ENCODE measurements around the gene CRYBG3. TPM values are rescaled to one million over a fixed set of nuclear protein-coding genes. Genes with fewer than 3 reads are reported as not detected.

CRYBG3 gene
- total and polyA plus RNA-seq, 2 experiments from 2014 or later, result 4.3 to 16.9 TPM

- no peak overlapping the region for H3K27ac ChIP-seq
- H3K4me1 ChIP-seq (ENCODE audit: insufficient read depth), result no peaks in the 10 kb centered on the region
- peak; percentile 47 for DNase-seq
- no peaks in the 10 kb centered on the region for H4K20me1 ChIP-seq (ENCODE audit: insufficient read depth)
- H3K9me3 ChIP-seq (ENCODE audit: low read depth), result no peaks in the 10 kb centered on the region
- no peaks in the 10 kb centered on the region for H3K79me2 ChIP-seq (ENCODE audit: insufficient read depth)
- H2AFZ ChIP-seq, result no peak overlapping the region
- H3K27me3 ChIP-seq (replicated peaks; ENCODE audit: insufficient read depth), result no peaks in the 10 kb centered on the region
- no peaks in the 10 kb centered on the region; the same call in 1 of the 2 replicates for H3F3A ChIP-seq (ENCODE audit: insufficient read depth)
- 51 to 53% methylated on average over 3 of the region's 3 CpGs for WGBS, 2 experiments (ENCODE audit: low coverage in 1 of 2, low lambda C conversion rate in 2 of 2, missing lambda C conversion rate in 2 of 2)
- in situ Hi-C loops (cut with MboI), result no loop called here
- H3K9me2 ChIP-seq (ENCODE audit: insufficient read depth), result no peaks in the 10 kb centered on the region
- no peak overlapping the region for H3K4me2 ChIP-seq (ENCODE audit: unreplicated experiment)
- no peak overlapping the region for H3K9ac ChIP-seq
- no peak overlapping the region for H3K4me3 ChIP-seq
- peaks cover 17% of the 10 kb centered on the region; the same call in 1 of the 2 replicates for H3K36me3 ChIP-seq (ENCODE audit: low read depth)
- no peak for TF ChIP-seq EZH2phosphoT487 (IDR thresholded peaks at IDR 0.05; ENCODE audit: insufficient read depth, low read depth)
- TF ChIP-seq EZH2 (IDR thresholded peaks at IDR 0.05; ENCODE audit: insufficient read depth, poor library complexity, severe bottlenecking), result no peak
Observed at GRCh38 chr3:97917813-97918536, 96.2 kb downstream of the CRYBG3 start.

GRCh38 chr3:97927704-97928103 is 105.9 kb downstream of the CRYBG3 start:
- no peak for DNase-seq
- no peaks in the 10 kb centered on the region for H4K20me1 ChIP-seq (ENCODE audit: insufficient read depth)
- no peaks in the 10 kb centered on the region for H3K27me3 ChIP-seq (replicated peaks; ENCODE audit: insufficient read depth)
- H3K9ac ChIP-seq, result no peak overlapping the region
- H3K4me2 ChIP-seq (ENCODE audit: unreplicated experiment), result no peak overlapping the region
- in situ Hi-C loops (cut with MboI), result no loop called here
- H3K79me2 ChIP-seq (ENCODE audit: insufficient read depth), result no peaks in the 10 kb centered on the region
- H2AFZ ChIP-seq, result no peak overlapping the region
- no peak overlapping the region for H3K4me3 ChIP-seq
- H3K9me3 ChIP-seq (ENCODE audit: low read depth), result no peaks in the 10 kb centered on the region
- H3K27ac ChIP-seq, result no peak overlapping the region
- H3K4me1 ChIP-seq (ENCODE audit: insufficient read depth), result no peaks in the 10 kb centered on the region
- TF ChIP-seq EZH2phosphoT487 (IDR thresholded peaks at IDR 0.05; ENCODE audit: insufficient read depth, low read depth) (no peak), EZH2 (IDR thresholded peaks at IDR 0.05; ENCODE audit: insufficient read depth, poor library complexity, severe bottlenecking) (no peak)
- H3K36me3 ChIP-seq (ENCODE audit: low read depth), result no peaks in the 10 kb centered on the region
- H3K9me2 ChIP-seq (ENCODE audit: insufficient read depth), result no peaks in the 10 kb centered on the region
- no peaks in the 10 kb centered on the region for H3F3A ChIP-seq (ENCODE audit: insufficient read depth)

DNA sequence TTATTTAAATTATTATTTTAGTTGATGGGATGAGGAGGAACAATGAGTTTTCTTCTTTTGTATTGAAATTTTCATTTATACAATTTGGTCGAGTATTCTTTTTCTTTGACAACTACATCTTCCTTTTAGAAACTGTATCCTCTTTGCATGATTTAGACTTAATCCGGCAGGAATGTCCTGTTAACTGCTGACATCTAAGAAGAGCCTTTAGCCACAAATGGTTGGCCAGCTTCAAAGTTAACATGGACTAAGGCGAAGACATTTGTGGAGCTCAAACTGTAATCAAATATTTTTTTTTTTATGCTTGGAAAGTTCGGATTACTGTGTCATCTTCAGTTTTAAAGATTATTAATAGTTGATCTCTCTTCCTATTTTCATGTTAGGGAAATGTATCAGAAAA is 107.2 kb downstream of the CRYBG3 start:
- Histone ChIP-seq H3K27ac (no peak overlapping the region), H3K4me1 (ENCODE audit: insufficient read depth) (no peaks in the 10 kb centered on the region), H3K9me3 (ENCODE audit: low read depth) (no peaks in the 10 kb centered on the region), H3K9me2 (ENCODE audit: insufficient read depth) (no peaks in the 10 kb centered on the region), H2AFZ (no peak overlapping the region), H3K4me3 (no peak overlapping the region), H4K20me1 (ENCODE audit: insufficient read depth) (no peaks in the 10 kb centered on the region), H3F3A (ENCODE audit: insufficient read depth) (no peaks in the 10 kb centered on the region), H3K36me3 (ENCODE audit: low read depth) (0 out of 2 replicates have a peak, but pooled peaks cover under 1% of the 10 kb centered on the region), H3K79me2 (ENCODE audit: insufficient read depth) (no peaks in the 10 kb centered on the region), H3K4me2 (ENCODE audit: unreplicated experiment) (no peak overlapping the region), H3K9ac (no peak overlapping the region), H3K27me3 (replicated peaks; ENCODE audit: insufficient read depth) (no peaks in the 10 kb centered on the region)
- in situ Hi-C loops (cut with MboI), result no loop called here
- no peak for TF ChIP-seq EZH2phosphoT487 (IDR thresholded peaks at IDR 0.05; ENCODE audit: insufficient read depth, low read depth)
- no peak for TF ChIP-seq EZH2 (IDR thresholded peaks at IDR 0.05; ENCODE audit: insufficient read depth, poor library complexity, severe bottlenecking)
- no peak for DNase-seq
- WGBS, 2 experiments (ENCODE audit: low coverage in 1 of 2, low lambda C conversion rate in 2 of 2, missing lambda C conversion rate in 2 of 2), result 94 to 99% methylated on average over 4 of the region's 4 CpGs

GRCh38 chr3:97930018-97930417 is 108.2 kb downstream of the CRYBG3 start:
- no peak overlapping the region for H3K4me3 ChIP-seq
- H3K27me3 ChIP-seq (replicated peaks; ENCODE audit: insufficient read depth), result no peaks in the 10 kb centered on the region
- H3K9me2 ChIP-seq (ENCODE audit: insufficient read depth), result no peaks in the 10 kb centered on the region
- no peak overlapping the region for H3K27ac ChIP-seq
- no peak overlapping the region for H2AFZ ChIP-seq
- no peak for DNase-seq
- H3K4me1 ChIP-seq (ENCODE audit: insufficient read depth), result no peaks in the 10 kb centered on the region
- H3K9ac ChIP-seq, result no peak overlapping the region
- in situ Hi-C loops (cut with MboI), result no loop called here
- H3K9me3 ChIP-seq (ENCODE audit: low read depth), result no peaks in the 10 kb centered on the region
- H3F3A ChIP-seq (ENCODE audit: insufficient read depth), result no peaks in the 10 kb centered on the region
- TF ChIP-seq EZH2 (IDR thresholded peaks at IDR 0.05; ENCODE audit: insufficient read depth, poor library complexity, severe bottlenecking) (no peak), EZH2phosphoT487 (IDR thresholded peaks at IDR 0.05; ENCODE audit: insufficient read depth, low read depth) (no peak)
- no peak overlapping the region for H3K4me2 ChIP-seq (ENCODE audit: unreplicated experiment)
- 0 out of 2 replicates have a peak, but pooled peaks cover 5% of the 10 kb centered on the region for H3K36me3 ChIP-seq (ENCODE audit: low read depth)
- H4K20me1 ChIP-seq (ENCODE audit: insufficient read depth), result no peaks in the 10 kb centered on the region
- no peaks in the 10 kb centered on the region for H3K79me2 ChIP-seq (ENCODE audit: insufficient read depth)
